GM12874 (cell line): ENCODE measurements around the gene NMNAT3.

Source experiments
- TF ChIP-seq, protein P1 (sequence below): IDR thresholded peaks from 2 replicates; pipeline ENCODE4 v1.5.1; 2011; ENCODE audit warnings: low read depth, mild to moderate bottlenecking, control low read depth, low read length, moderate library complexity; ENCODE audit not compliant: insufficient read depth

The NMNAT3 gene

DNA sequence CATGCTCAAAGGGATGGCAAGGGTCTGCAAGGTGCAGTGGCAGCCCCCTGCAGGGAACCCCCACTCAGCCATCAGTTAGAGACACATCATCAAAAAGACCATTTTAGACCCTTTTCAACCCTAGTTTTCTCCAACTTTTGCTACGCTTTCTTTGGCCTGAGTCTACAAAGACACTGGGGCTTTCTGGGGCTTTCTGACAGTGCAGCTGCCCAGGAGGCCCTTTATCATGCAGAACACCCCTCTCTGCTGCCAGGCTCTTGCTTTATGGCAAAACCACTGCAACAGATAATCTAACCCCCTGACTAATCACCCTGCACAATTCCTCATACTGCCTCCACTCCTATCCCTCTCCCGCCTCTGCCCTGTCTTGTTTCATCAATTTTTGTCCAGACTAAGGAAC is 2.4 kb downstream of the NMNAT3 start:
- TF ChIP-seq, protein P1, sequence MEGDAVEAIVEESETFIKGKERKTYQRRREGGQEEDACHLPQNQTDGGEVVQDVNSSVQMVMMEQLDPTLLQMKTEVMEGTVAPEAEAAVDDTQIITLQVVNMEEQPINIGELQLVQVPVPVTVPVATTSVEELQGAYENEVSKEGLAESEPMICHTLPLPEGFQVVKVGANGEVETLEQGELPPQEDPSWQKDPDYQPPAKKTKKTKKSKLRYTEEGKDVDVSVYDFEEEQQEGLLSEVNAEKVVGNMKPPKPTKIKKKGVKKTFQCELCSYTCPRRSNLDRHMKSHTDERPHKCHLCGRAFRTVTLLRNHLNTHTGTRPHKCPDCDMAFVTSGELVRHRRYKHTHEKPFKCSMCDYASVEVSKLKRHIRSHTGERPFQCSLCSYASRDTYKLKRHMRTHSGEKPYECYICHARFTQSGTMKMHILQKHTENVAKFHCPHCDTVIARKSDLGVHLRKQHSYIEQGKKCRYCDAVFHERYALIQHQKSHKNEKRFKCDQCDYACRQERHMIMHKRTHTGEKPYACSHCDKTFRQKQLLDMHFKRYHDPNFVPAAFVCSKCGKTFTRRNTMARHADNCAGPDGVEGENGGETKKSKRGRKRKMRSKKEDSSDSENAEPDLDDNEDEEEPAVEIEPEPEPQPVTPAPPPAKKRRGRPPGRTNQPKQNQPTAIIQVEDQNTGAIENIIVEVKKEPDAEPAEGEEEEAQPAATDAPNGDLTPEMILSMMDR, result no peak

DNA sequence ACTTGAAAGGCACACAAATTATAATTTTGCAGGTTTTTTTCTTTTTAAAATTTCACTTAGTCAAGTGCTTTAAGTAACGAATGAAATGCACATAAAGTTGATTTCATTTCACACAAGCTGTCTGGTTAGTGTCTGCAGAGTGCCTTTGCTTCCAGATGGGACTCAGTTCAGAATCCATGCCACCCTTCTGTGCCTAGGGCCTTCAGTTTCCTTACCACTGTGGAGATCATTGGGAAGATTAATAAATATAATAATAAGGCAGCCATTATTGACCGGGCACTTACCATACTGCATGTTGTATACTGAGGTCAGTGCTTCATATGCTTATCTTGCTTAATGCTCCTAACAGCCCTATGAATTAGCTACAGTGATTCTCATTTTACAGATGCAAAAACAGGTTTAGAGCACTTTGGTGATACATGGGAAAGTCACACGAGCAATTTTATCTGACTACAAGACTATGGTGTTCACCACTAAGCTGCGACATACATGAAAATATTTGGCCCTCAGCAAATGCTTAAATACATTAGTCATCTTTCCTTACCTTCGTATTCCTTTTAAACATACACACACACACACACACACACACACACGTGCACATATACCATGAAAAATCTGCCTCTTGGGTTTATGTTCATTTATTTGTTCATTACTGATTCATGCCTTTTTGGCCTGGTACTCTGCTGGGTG is 3.1 kb downstream of the NMNAT3 start:
- TF ChIP-seq, protein P1, result no peak

DNA sequence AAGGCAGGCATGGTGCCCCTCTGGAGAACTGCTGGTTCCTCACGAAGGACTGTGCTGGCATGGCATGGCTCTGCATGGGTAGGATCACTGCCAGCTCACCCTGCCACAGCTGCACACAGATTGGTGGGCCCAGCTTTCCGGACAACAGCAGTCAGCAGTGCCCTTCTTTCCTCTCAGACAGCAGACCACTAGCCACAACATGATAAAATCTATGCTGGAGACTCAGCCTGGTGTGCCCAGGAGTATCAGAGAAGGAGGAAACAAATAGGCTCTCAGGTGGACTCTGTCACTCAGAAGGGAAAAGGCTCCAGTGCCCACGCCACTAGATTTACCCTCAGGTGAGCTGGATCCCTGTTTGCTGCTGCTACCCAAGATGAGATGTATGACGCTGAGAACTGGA is 4.9 kb downstream of the NMNAT3 start:
- TF ChIP-seq, protein P1, result no peak

DNA sequence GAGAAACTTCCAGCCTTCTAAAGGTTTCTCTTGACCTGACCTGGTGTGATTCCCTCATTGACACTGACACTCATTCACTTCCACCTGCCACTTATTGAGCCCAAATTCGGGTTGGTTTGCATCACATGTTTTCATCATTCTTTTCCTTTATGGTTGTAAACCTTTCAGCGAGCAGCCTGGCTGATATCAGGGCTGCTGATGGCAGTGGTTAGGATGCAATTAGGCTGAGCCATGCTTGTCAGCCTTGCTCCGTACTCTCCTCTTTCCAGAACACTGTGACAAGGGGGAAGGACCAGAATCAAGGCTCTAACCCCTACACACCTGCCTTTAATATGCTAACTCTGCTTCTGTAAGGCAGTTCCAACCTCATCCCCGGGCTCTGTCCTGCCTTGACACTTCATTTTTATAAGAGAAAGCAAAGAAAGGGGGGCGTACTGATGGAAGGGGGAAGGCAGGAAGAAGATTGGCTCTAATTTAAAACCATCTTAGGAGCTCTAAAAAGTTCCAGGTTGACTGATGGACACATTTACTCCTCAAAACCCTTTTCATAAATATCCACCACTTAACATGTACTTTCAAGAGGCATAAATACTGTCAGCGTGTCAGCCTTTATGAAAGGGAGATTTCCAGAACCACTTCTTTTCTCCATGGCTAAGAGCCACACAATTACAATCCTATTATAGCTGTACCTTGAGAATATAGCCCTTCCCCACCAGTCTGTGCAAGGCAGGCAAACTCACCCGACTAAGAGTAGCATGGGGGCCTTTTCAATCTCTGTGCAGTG is 5.7 kb downstream of the NMNAT3 start:
- TF ChIP-seq, protein P1, result no peak

DNA sequence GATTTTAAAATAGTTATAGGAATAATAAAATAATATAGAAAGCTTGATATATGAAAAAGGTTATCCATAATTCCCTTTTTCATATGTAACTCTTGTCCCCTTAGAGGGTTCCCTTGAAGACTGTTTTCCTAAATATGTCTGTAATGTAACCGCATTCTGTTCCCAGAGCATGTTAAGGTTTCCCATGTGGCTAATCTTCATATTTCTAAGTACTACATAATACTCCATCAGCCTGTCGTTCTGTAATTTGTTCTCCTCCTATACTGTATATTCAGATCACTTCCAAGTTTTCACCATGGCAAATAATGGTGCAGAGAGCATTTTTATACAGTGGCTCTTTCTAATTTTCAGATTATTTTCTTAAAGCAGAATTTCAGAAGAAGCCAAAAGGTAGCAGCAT is 6.7 kb downstream of the NMNAT3 start:
- TF ChIP-seq, protein P1, result no peak

DNA sequence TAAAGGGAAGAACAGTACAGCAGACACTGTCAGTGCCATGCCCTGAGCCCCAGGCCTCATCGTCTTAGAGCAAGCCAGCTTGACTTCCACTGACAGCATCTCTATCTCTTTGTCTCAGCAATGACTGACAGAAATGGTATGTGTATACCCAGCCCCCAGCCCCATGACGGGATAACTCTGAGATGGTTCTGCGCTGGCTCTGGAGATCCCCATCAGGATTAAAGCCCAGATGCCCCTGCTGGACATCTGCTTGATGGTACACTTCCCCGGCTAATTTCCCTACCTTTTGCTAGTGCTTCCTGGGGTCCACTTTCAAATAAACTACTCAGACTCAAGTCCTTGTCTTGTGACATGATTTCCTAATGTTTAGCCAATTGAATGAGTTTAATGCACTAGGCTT is 7.6 kb downstream of the NMNAT3 start:
- TF ChIP-seq, protein P1, result no peak

DNA sequence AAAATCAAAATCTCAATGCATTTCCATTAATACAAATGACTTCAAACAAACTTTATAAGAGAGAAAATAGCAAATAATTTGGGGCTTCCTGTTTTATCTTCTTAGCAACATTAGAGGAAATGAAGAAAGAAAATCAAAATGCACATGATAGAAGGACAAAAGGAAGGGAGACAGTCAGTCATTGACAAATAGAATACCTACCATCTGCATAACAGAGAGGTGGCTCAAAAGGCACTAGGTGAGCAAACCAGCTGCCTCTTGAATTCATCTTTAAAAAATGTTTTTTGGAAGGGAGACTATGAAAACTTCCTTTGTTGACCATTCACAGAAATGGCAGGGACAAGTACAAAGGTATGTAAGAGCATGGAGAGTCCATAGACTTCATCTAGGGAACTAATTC is 9.4 kb downstream of the NMNAT3 start:
- TF ChIP-seq, protein P1, result no peak
